HG03159 (cell line): ENCODE measurements around the gene ZEB2.

ENCODE experiments used
- ATAC-seq: cut with Tn5 transposase; IDR thresholded peaks from one replicate; pipeline ENCODE4 v1.9.1; 2021; ENCODE audit warnings: mild to moderate bottlenecking, moderate library complexity; ENCODE audit not compliant: unreplicated experiment

Gene ZEB2

DNA sequence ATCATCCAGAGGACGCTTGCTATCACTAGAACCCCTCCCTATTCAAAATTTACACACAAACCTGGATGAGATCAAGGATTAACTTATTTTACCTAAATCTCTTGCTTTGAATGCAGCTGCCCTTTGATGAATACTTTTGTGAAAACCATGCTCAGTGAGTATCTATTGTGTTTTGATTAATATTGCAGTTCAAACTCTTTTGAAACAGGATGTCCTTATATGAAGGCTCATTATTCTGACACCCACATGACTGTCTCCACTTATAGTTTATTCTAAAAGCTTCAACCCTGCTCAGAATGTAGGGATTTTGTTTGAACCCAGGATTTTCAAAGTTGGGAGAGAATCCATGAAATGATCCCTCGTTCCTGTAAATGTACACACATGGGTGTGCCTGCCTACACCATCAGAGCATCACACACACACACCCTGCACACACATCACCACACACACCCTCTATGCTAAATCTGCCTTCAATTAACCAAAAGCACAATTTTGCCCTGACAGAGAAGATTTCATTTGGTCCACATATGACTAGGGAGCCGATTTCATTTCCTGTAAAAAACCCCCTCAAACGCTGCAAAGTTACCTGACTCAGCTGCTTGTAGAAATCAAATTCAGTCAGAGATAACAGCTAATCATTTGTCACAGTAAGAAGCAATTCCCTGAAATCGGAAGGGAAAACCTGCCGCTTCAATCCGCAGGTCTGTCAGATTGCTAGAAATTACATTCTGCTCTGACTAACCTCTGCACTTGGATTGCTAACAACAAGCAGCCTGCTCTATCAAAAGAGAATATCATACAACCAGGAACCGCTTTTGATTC, 65.2 kb downstream of the ZEB2 start:
- ATAC-seq = peak; percentile 68

DNA sequence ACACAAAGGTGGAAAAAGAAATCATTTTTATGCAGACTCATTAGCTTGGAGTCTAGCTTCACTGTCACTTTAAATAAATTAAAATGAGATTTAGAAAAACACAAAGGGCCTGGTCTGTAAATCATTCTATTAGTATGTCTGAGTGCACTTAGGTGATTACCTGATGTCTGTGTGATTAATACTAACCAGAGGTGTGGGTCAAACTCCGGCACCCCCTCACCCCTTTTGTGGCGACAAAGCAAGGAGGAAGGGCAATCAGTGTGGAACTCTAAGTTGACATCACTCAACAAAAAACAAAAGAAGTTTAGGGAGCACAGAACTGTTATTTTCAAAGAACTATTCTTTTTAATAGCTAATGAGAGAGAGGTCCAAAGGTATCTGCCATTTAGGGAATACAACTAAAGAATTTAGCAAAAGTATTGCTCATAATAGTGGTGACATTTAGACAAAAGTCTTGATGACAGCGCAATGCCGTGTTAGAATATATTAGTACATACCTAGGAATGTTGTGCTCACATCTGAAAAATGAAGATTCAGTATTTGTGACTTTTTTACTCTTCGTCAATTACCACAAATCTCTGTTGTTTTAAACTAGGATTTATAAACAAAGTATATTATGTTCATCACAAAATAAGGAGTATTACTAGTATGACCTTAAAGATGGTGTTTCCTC, 66.3 kb downstream of the ZEB2 start:
- ATAC-seq = no peak

DNA sequence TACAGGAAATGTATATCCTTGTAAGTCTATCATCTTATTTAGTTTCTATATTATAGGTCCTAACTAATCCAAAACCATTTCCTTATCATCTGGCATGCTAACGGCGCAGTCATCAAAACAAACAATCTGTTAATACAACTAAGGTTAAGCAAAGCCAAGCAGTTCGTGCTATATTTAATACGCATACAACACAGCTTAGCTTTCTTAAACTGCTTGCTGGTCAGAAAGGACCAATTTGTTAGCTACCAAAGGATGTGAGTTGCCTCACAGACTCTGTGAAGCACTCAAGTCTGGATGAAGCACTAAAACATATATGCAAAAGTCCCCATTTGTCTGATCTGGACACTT, 67.0 kb downstream of the ZEB2 start:
- no peak for ATAC-seq

DNA sequence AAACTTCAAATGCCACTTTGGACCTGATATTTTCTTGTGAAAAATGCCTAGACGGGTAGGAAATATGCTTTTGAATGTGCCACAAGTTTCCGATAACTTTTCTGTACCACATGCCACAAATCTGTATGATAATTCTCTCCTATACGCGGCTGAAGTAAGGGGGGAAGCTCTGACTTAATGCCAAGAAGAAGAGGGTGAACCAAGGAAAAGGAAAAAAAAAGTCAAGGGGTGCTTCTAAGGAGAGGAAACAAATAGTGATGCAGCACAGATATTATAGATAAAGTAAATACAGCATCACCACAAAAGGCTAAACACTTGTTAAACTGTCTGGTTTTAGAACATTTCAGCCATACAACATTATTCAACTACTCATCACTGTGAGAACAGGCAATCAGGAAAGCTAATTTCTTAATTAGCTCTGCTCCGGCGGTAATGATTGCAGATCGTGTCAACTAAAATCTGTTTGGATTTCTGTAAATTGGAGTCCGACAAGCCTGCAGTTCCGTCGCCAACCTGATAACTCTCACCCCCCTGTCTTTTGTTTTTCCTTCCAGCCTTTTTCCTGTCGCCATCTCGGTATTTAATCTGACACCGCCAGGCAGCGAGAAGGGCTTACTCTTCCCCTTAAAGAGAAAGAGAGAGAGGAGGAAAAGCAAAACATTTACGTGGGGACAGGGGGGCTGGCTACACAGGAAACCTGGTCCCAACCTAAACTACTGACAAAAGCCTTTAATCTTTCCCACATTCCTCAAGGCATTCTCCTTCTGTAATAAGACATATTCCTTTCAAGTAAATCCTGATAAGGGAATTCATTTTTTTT, 67.5 kb downstream of the ZEB2 start:
- ATAC-seq = no peak

DNA sequence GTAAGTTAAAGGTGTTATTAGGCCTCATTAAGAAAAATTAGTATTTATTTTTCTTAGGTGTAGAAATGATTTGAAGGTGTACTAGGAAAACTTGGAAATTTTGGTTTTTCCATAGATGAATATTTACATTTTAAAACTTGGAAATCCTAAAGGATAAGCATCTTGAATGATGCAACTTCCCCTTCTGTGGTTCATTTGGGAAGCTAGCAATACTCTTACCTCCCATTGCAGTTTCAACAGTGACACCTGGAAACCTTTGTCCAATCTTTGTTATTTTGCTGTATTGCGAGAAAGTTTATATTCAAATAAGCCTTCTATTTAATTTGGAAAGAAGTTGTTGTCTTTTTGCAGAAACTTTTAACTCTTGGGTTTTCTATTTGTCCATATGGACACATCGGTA, 68.5 kb downstream of the ZEB2 start:
- no peak for ATAC-seq

DNA sequence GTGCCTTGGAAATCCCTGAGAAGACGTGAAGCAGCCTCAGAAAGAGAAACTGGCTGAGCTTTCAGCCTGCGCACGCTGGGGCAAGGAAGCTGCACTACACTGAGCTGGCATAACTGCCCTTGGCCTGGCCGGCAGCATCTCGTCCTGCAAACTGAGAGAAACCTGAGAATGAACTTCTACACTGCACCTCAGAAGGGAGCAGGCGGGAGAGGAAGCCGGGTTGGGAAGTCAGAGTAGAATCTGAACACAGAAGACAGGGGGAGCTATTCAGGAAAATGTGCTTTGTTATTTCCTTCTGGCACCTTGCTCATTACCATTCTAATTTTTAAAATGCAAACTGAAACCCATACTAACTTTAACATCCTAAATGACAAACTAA, 70.9 kb downstream of the ZEB2 start:
- ATAC-seq = no peak

DNA sequence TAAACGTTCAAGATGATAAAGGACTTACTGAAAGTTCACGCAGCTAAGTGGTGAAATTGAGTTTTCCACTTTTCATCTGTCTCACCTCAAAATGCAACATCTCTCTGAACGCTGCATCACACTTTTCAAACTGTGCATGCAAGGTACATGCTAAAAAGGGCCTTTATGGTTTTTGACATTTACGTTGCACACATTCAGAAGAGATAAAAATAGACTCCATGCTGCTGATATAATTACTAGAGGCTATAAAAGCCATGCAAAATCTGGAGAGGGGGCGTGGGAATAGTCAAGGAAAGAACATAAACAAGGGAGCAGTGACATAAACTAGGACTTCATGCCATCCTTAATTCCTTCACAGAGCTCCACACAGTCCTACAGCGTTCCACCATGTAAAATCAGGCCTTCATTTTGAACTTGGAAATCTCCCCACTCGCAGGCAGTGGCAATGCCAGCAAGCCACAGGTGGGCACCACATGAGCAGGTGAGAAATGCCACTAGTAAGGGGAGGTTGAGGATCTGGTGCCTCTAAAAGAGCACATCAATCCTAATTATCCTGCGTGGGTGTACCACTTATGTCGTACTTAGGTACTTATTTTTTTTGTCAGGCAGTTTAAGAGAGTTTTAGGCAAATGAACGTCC, 71.4 kb downstream of the ZEB2 start:
- no peak for ATAC-seq

DNA sequence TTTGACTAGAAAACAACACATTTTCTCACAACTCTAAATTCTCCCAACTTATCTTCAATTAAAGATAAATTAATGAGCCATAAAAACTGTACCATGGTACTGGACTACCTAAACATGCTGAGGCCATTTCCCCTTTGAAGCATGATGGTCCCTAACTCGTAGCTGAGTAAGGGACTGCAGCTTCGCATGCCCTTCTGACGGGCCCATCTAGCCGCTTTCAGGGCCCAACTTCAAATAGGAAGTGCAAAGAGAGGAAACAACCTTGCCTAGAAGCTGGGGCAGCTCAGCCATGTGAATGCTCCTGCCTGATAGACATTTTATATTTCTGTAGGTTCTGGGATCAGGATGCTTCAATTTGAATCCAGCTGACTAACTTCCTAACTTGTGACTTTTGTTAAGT, 72.4 kb downstream of the ZEB2 start:
- ATAC-seq = no peak

DNA sequence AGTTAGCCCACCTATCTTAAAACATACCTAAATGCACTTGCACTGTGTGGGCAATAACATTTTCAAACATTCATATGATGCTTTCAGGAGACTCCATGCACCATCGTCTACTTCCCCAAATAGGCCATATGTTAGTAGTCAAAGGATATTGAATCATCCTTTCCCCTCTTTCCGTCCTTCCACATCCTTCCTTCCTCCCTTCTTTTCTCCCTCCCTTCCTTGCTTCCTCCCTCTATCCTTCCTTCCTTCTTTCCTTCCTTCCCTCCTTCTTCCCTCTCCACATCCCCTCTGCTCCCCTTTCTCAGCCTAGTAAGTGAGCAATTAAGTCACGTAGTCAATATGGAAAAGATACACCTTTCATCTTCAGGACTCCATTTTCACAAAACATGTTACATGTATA, 73.8 kb downstream of the ZEB2 start:
- ATAC-seq = no peak

DNA sequence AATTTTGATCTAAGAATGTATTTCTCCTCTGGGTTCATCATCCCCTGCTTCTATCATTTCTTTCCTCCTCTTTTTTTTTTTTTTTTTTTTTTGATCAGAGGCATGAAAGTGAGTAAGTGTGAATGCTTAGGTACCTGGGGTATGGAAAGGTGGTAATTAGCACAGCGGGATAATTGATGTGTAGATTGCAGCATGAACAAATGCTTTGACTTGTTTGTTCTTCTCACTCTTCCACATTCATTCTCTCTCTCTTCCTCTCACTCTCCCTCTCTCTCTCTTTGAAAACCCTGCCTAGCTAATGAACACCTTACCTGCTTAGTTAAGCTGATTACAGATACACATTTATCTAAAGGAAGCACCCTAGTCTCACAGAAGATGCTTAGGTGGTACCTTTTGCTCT, 74.7 kb downstream of the ZEB2 start:
- no peak for ATAC-seq

DNA sequence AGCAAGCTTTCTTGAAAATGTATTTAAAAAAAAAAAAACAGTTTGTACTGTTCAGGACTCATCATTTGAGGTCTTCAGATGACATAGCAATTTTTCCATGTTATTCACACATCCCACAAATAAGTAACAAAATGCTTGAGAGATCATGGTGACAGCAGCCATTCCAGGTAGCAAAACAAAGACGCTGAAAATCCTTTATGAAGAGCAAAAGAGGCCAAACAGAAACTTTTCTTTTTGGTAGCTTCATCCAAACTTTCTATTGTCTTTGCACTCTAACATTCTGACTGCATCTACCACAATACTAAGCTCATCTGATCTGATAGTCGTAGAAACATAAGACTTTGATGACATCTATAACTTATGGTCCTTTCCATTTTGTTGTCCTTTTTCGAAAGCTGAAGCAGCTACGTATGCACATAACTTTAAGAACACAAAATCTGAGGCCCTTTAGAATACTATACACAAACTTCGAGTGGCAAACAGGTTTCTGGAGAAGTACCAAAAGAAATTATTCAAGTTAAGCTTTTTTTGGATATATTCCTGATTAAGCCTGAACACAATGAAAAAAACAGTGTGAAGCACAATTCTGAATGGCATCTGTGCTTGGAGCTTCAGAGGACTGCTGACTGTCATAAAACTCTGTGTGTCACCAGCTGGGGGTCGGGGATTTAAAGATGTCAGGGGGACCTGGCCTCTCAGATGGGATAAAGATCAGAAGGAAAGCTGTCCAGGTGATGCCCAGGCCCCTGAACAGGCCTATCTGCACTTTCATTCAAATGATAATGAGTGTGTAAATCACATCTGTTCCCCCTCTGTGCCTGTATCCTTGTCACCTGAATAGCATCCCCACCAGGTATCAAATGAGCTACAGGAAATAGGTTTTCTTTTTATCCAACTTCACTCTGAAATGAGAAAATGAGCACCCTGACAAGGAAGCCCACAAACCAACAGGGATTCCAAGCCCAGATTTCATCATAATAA, 75.8 kb downstream of the ZEB2 start:
- no peak for ATAC-seq

DNA sequence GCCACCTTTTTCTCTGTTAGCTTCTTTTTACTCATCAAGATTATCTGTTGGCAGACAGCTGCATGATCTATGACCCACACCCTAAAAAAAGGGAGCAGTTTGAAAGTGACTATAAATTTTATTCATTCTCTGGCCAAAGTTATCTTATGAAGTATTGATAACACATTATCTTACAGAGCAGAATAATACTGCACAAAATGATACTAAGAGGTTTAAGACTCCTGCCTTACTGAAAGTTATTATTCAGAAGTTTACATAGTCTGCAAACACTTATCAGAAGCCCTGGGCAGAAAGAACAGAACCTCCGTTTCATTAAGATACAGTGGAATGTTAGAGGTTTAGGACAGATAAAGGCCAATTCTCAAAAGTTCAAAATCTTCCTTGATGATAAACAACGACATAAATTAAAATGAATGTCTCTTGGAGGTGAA, 78.2 kb downstream of the ZEB2 start:
- ATAC-seq = no peak

DNA sequence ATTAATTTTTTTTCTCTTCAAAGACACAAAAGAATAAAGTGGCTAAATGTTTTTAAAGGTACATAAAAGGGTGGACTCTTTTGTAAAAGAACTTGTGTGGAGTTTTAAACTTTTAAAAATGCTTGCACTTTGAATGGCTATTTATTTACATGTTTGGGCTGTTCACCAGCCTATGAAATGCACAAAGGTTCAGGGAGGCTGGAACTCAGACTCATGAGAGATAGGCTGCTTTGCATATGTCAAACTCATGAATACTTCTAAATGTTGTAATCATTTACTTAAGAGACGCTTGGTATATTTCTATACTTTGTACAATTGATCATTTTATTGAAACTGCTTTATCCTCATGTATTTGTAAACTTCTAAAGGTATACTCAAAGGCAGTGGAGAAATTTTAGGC, 79.9 kb downstream of the ZEB2 start:
- no peak for ATAC-seq

DNA sequence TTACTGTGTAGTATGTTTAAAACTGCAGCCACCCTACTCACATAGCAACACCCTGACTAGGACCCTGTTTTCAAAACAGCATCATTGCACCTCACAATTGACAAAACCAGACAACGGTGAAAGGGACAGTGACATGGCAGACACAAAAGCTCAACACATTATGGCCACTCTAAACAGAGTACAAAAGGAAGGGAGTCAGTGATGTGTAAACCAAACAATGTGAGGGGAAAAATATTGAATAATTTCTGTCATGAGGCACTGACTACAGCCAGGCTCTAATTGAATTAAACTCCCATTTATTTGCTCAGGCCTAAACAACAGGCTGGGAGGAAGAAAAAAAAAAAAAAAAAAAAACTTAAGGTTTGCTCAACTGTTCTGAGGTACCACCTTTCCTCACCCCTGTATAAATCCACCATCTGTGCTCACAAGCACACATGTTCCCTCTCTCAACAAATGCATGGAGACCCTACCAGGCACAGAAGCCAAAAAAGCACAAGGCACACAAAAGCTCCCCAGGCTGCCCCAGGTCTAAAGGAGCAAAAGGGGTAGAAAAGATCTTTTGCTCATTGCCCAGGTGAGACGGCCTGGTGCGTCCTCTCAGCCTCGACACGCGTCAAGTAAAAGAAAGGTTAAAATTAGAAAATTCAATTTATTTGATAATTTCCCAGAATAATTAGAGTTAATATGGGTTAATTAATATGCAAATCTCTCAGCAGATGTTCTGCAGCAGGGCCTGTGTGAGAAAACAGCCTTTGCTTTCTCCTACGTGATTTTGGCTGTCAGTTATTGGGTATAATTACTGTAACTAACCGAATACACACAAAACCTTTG, 80.9 kb downstream of the ZEB2 start:
- ATAC-seq = no peak

DNA sequence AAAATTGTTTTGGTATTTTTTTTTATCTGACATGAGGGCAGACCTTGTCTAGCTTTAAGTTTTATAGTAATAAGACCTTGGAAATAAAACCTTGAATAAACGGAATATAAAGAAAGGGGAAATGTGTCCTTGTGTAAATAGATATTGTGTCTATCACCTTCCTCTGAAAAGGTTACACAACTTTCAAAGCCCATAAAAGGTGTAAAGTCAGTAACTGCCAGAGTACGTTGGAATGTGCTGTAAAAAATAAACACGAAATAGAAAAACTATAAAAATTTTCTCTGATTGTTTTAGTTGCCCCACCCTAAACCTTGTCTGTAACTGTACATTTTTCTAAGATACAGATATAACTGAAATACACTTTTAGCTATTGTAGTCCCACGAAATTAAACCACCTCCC, 82.3 kb downstream of the ZEB2 start:
- ATAC-seq = no peak

DNA sequence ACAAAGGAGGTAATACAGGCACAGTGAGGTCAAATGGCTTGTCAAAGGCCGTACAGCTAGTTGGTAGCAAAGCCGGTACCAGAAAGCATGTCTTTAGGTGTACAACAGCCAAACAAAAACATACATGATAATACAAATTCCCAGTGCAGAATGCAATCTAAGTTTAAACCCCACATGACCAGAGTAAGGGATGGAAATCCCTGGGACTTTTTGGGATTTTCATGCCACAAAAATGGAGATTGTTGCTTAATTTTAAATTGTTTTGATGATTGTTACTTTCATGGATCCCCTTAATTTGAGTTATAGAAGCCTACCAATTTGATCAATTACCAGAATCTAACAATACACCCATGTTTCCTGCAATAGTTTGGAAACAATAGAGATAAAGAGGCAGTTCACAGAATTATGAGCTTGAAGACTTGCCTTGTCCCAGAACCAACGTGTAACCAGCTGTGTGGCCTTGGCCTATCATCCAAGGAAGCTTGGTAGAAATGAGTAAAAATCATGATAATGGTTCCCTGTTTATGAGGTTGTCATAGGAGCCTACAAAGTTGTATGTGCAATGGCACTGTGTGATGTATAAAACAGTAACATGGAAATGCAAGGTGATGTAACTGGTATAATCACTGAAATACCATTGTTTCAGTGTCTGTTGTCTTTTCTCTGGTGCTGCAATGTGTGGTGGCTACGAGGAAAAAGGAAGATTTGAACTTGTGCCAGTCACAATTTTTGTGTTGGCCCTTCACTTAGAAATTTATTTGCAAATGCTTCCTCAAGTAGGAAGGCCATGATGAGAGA, 85.3 kb downstream of the ZEB2 start:
- no peak for ATAC-seq

DNA sequence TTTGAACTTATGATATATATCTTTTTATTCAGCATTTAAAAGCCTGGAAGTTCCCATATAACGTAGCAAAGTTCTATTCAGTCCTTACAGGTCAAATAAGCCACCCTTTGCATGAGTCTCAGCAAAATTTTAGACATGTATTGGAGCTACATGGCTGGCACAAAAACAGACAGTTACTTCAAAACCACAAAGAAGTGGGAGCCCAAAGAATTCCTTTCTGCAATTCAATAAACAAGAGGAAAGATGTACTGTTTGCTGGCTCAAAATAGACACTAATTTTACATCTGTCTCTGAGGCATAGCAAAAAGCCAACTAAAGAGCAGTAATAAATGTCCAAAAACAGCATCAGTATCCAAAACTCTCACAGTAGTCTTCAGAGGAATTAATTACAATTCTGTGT, 87.0 kb downstream of the ZEB2 start:
- ATAC-seq = no peak

DNA sequence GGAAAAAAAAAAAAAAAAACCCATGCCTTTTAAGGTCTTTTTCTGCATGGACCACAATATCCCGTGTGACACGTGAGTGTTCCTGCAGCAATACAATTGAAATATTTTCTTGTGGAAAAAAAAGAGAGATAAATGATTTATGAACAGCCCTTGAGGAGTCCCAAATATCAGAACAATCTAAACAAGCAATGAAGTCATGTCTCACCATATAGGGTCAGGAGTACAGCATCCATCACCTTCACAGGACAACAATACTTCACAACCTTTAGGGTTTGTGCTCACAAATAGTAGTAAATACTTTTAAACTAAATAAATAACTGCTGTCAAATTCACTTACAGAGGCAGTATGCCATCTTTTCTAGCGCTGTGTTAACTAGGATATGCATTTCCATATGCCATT, 87.9 kb downstream of the ZEB2 start:
- no peak for ATAC-seq

DNA sequence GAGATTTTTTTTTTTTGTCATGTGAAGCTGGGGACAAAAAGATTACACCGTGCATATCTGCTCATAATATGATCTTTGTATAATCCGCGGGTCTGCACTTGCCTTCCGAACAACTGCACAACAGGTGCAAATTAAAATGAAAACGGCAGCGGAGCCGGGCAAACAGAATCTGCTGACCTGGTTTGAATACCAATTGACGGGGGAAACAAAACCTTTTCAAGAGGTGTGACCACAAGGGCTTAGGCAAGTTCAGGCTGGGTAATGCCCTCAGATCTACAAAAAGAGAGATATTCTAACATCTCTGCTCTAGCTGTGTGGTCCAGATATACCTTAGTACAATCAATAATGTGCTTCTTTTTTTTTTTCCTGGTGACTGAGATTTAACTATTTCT, 88.5 kb downstream of the ZEB2 start:
- ATAC-seq = no peak
